NCI-H2196 (cell line): ENCODE results near the gene CDHR3.

Experiments used
- DNase-seq: peaks from one replicate; lab custom pipeline; 2025; ENCODE audit not compliant: unreplicated experiment; lab: John Stamatoyannopoulos, UW

Gene CDHR3

GRCh38 chr7:106048706-106049020 lies 85.6 kb downstream of the CDHR3 start:
- DNase-seq: no peak

- DNase-seq: no peak
Observed at GRCh38 chr7:106049139-106049752, 86.2 kb downstream of the CDHR3 start.

- no peak for DNase-seq
Observed at GRCh38 chr7:106050002-106050745, 87.1 kb downstream of the CDHR3 start.

GRCh38 chr7:106050746-106051117 lies 87.7 kb downstream of the CDHR3 start:
- DNase-seq: no peak

GRCh38 chr7:106052681-106053080 lies 89.6 kb downstream of the CDHR3 start:
- DNase-seq: no peak

GRCh38 chr7:106053109-106053508 lies 90.0 kb downstream of the CDHR3 start:
- no peak for DNase-seq

- no peak for DNase-seq
Observed at GRCh38 chr7:106054156-106054910, 91.3 kb downstream of the CDHR3 start.

GRCh38 chr7:106054971-106055532 lies 92.0 kb downstream of the CDHR3 start:
- DNase-seq: no peak

GRCh38 chr7:106056513-106057203 lies 93.6 kb downstream of the CDHR3 start:
- peak; percentile 79 for DNase-seq

GRCh38 chr7:106057204-106057961 lies 94.3 kb downstream of the CDHR3 start:
- DNase-seq: no peak

GRCh38 chr7:106057962-106058927 lies 95.2 kb downstream of the CDHR3 start:
- peak; percentile 40 for DNase-seq

GRCh38 chr7:106058928-106059324 lies 95.9 kb downstream of the CDHR3 start:
- no peak for DNase-seq

GRCh38 chr7:106059556-106059955 lies 96.5 kb downstream of the CDHR3 start:
- no peak for DNase-seq

- no peak for DNase-seq
Observed at GRCh38 chr7:106060394-106060920, 97.4 kb downstream of the CDHR3 start.

GRCh38 chr7:106061301-106061979 lies 98.4 kb downstream of the CDHR3 start:
- no peak for DNase-seq

GRCh38 chr7:106062006-106062405 lies 98.9 kb downstream of the CDHR3 start:
- DNase-seq: no peak

- DNase-seq: no peak
Observed at GRCh38 chr7:106062521-106062931, 99.5 kb downstream of the CDHR3 start.

GRCh38 chr7:106063024-106063423 lies 100.0 kb downstream of the CDHR3 start:
- no peak for DNase-seq

- no peak for DNase-seq
Observed at GRCh38 chr7:106063692-106064091, 100.6 kb downstream of the CDHR3 start.
